Esophagus muscularis mucosa (tissue), 4 donors: ENCODE results near the gene CLK3. TPM values are rescaled to one million over a fixed set of nuclear protein-coding genes. Genes with fewer than 3 reads are reported as not detected.

ENCODE experiments used
- DNase-seq: peaks from one replicate; pipeline ENCODE4 v3.0.0-alpha.2; 2017; ENCODE audit errors: extremely low spot score
- H3K27ac ChIP-seq, 4 donors: fragments of 200-600 bp; sonication (generic); replicated peaks in 1 of 4; 1 replicate in 3 of 4; 2 replicates in 1 of 4; pipeline ENCODE4 v1.5.1; 2016 to 2019; ENCODE audit warnings: mild to moderate bottlenecking in 1 of 4
- H3K27me3 ChIP-seq, 4 donors: fragments of 200-600 bp; sonication (generic); one replicate each; pipeline versions ENCODE4 v1.5.1 to v1.6.0; 2016 to 2019
- H3K36me3 ChIP-seq, 4 donors: fragments of 200-600 bp; sonication (generic); one replicate each; pipeline ENCODE4 v1.5.1; 2016 to 2019
- H3K4me1 ChIP-seq, 4 donors: fragments of 200-600 bp; sonication (generic); one replicate each; pipeline ENCODE4 v1.5.1; 2016 to 2019
- H3K4me3 ChIP-seq, 4 donors: fragments of 200-600 bp; sonication (generic); 1 replicate in 2 of 4; 2 replicates in 2 of 4; pipeline ENCODE4 v1.5.1; 2016 to 2019; ENCODE audit warnings: mild to moderate bottlenecking in 4 of 4, moderate library complexity in 1 of 4
- H3K9me3 ChIP-seq, 4 donors: fragments of 200-600 bp; sonication (generic); 1 replicate in 3 of 4; 2 replicates in 1 of 4; pipeline ENCODE4 v1.5.1; 2016 to 2019
- EP300 ChIP-seq: sonication (generic); formaldehyde crosslinking; IDR thresholded peaks from one replicate; pipeline ENCODE4 v1.6.1; 2017; ENCODE audit warnings: antibody characterized with exemption
- POLR2A ChIP-seq: fragments of 450-650 bp; IDR thresholded peaks from one replicate; pipeline ENCODE4 v1.6.1; 2017; ENCODE audit warnings: antibody characterized with exemption, moderate library complexity, mild to moderate bottlenecking, low read depth
- POLR2AphosphoS5 ChIP-seq, 2 donors: sonication (generic); formaldehyde crosslinking; IDR thresholded peaks; one replicate each; pipeline ENCODE4 v1.6.1; 2017; ENCODE audit warnings: antibody characterized with exemption in 2 of 2
- whole genome bisulfite sequencing: methylation state at CpG from one replicate; pipeline ENCODE4 v1.1.5; 2018; 5-methylcytosine and 5-hydroxymethylcytosine counted together
- intact Hi-C: fragments of 100-400 bp; cut with DNase I; formaldehyde crosslinking; loops from one replicate; pipeline ENCODE4 v1.15.1; 2023
- total RNA-seq, 4 donors: library from RNA; depleted of rRNA; stranded (reverse); fragments of >200 nt; gene quantifications; one replicate each; pipeline versions ENCODE4 v1.1.0 to v1.2.1, GENCODE V29; 2016
- TF ChIP-seq, protein P1 (sequence below), 3 experiments: fragments of 200-600 bp in 2 of 3; fragments of 450-650 bp in 1 of 3; sonication (generic) in 2 of 3; IDR thresholded peaks; one replicate each; pipeline ENCODE4 v1.5.1; 2017 to 2019; ENCODE audit warnings: antibody characterized with exemption in 3 of 3, mild to moderate bottlenecking in 2 of 3, moderate library complexity in 1 of 3

Gene CLK3
- total RNA-seq, 4 donors from 2014 or later: 74.6 to 89.8 (median 80.7) TPM

DNA sequence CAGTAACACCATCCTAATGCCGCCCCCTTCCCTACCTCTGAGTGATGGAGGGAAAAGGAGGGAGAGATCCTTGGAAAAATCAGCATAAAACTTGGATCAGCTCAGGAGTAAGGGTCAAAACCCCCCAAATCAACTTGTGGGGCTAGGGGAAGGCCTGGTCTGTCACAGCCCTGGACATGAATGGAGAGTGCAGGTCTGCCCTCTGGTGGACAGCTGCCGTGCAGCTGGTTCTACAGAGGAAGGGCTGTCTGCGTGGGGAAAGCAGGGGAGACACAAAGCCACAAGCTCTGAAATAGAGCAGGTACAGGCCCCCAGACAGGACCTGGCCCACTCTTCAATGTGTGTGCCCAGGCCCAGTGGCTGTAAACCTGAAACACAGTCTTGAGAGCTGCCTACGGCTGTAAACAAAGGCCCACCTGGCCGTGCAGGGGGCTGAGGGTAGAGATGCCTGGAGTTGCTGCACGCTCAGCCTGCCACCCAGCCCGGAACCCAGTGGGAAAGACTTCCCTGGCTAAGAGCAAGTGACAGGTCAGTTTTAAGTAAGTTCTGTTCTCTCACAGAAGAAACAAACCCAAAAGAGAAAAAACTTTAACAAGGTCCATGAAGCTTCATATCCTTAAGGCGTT lies 16.4 kb downstream of the CLK3 start:
- H3K36me3 ChIP-seq: peaks cover 42 to 100% (median 99%) of the 10 kb centered on the region in 4 donors
- no peak overlapping the region for H3K4me3 ChIP-seq
- intact Hi-C loops: loop anchor here (10.0 kb wide), 2 partner anchors 257 to 323 kb away; partner anchors contain the start of gene RPP25
- DNase-seq: no peak
- H3K27me3 ChIP-seq: no peaks in the 10 kb centered on the region
- TF ChIP-seq EP300 (no peak), POLR2AphosphoS5 (IDR thresholded peaks at IDR 0.05) (no peak), POLR2A (no peak)
- TF ChIP-seq, protein P1, sequence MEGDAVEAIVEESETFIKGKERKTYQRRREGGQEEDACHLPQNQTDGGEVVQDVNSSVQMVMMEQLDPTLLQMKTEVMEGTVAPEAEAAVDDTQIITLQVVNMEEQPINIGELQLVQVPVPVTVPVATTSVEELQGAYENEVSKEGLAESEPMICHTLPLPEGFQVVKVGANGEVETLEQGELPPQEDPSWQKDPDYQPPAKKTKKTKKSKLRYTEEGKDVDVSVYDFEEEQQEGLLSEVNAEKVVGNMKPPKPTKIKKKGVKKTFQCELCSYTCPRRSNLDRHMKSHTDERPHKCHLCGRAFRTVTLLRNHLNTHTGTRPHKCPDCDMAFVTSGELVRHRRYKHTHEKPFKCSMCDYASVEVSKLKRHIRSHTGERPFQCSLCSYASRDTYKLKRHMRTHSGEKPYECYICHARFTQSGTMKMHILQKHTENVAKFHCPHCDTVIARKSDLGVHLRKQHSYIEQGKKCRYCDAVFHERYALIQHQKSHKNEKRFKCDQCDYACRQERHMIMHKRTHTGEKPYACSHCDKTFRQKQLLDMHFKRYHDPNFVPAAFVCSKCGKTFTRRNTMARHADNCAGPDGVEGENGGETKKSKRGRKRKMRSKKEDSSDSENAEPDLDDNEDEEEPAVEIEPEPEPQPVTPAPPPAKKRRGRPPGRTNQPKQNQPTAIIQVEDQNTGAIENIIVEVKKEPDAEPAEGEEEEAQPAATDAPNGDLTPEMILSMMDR (IDR thresholded peaks at IDR 0.05): peak; percentile 60 to 91 (median 72)
- WGBS: 63% methylated on average over 8 of the region's 8 CpGs
- H3K9me3 ChIP-seq: no peaks in the 10 kb centered on the region
- H3K4me1 ChIP-seq: peaks cover 0 to 8% (median 0%) of the 10 kb centered on the region in 4 donors
- no peak overlapping the region for H3K27ac ChIP-seq

DNA sequence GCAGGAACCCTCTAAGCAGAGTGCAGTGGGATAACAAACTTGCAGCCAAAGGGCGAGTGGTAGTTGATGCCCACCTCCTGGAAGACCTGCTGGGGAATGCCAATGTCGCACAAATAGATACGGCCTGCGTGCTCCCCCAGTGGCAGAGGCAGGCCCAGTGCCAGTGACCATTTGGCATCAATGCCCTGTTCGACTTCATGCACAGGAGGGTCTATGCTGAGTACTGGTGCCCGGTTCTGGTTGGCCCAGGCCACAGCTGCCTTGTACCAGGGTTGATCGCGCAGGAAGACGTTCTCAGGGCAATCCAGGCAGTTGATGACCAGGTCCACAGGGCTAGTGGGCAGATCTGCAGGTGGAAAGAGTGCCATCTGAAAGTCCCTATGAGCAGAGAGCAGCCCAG lies 17.0 kb downstream of the CLK3 start:
- 91% methylated on average over 9 of the region's 9 CpGs for WGBS
- DNase-seq: no peak
- TF ChIP-seq, protein P1 (IDR thresholded peaks at IDR 0.05): no peak
- TF ChIP-seq POLR2A (no peak), EP300 (no peak), POLR2AphosphoS5 (IDR thresholded peaks at IDR 0.05) (no peak)
- Histone ChIP-seq H3K27me3 (no peaks in the 10 kb centered on the region), H3K9me3 (no peaks in the 10 kb centered on the region), H3K36me3 (peaks cover 36 to 100% (median 99%) of the 10 kb centered on the region in 4 donors), H3K4me3 (no peak overlapping the region), H3K27ac (no peak overlapping the region), H3K4me1 (peaks cover 0 to 8% (median 0%) of the 10 kb centered on the region in 4 donors)
- intact Hi-C loops: loop anchor here (10.0 kb wide), 2 partner anchors 258 to 322 kb away; partner anchors contain the start of gene RPP25

DNA sequence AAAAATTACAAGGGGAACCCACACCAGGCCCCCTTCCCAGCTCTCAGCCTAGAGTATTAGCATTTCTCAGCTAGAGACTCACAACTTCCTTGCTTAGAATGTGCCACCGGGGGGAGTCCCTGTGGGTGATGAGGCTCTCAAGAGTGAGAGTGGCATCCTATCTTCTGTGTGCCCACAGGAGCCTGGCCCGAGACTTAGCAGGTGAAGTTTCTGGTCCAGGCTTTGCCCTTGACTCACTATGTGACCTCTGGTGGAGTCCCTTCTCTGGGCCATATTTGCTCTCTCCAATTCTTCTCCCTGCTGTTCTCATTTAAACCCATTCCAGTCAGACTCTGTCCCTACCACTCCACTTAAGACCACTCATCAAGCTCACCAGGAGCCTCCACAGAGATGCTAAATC lies 18.1 kb downstream of the CLK3 start:
- TF ChIP-seq, protein P1 (IDR thresholded peaks at IDR 0.05): no peak
- no peak for TF ChIP-seq EP300
- no peak for TF ChIP-seq POLR2A
- no peak for TF ChIP-seq POLR2AphosphoS5 (IDR thresholded peaks at IDR 0.05)
- Histone ChIP-seq H3K36me3 (peaks cover 24 to 100% (median 98%) of the 10 kb centered on the region in 4 donors), H3K4me3 (no peak overlapping the region), H3K4me1 (peaks cover 0 to 8% (median 0%) of the 10 kb centered on the region in 4 donors), H3K27me3 (no peaks in the 10 kb centered on the region), H3K27ac (no peak overlapping the region), H3K9me3 (no peaks in the 10 kb centered on the region)
- 76% methylated on average over 2 of the region's 2 CpGs for WGBS
- DNase-seq: no peak
- intact Hi-C loops: loop anchor here (10.0 kb wide), 2 partner anchors 259 to 321 kb away; partner anchors contain the start of gene RPP25

DNA sequence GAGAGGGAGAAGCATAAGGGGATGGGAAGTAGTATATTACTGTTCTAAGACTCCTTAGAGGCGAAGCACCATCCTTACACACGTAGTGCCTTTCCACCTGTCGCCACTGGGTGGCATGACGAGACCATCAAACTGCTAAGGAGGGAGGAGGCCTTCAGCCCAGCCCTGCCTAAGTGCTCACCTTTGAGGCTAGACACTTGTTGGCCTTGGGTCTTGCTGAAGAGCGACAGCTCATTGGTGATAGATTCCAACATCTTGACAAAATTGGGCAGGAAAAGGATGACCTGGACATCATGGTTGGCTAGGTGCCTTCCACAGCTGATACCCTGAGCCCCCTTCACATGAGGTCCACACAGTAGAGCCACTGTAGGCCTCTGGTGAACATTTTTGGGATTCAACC lies 19.6 kb downstream of the CLK3 start:
- TF ChIP-seq POLR2AphosphoS5 (IDR thresholded peaks at IDR 0.05) (no peak), EP300 (no peak), POLR2A (no peak)
- TF ChIP-seq, protein P1 (IDR thresholded peaks at IDR 0.05): peak; percentile 77 to 85 (median 79)
- WGBS: 23% methylated on average over 5 of the region's 5 CpGs
- H3K9me3 ChIP-seq: no peaks in the 10 kb centered on the region
- H3K36me3 ChIP-seq: peaks cover 24 to 100% (median 98%) of the 10 kb centered on the region in 4 donors
- intact Hi-C loops: loop anchor here (10.0 kb wide), 2 partner anchors 260 to 320 kb away; partner anchors contain the start of gene RPP25
- no peak overlapping the region for H3K27ac ChIP-seq
- H3K27me3 ChIP-seq: no peaks in the 10 kb centered on the region
- no peak overlapping the region for H3K4me3 ChIP-seq
- H3K4me1 ChIP-seq: peaks cover 0 to 8% (median 0%) of the 10 kb centered on the region in 4 donors
- DNase-seq: no peak
